HEK293 (cell line): ENCODE data around the gene IKZF1.

Experiments
- CTCF ChIP-seq: fragments of 450-650 bp; formaldehyde crosslinking; IDR thresholded peaks from 2 replicates; pipeline ENCODE4 v1.5.1; 2016; ENCODE audit warnings: missing biosample characterization, missing genetic modification characterization
- HOXC10 ChIP-seq: sonication (generic); formaldehyde crosslinking; IDR thresholded peaks from 2 replicates; pipeline ENCODE4 v1.8.1; 2023; ENCODE audit warnings: mild to moderate bottlenecking, missing genetic modification reagents
- ZBTB26 ChIP-seq: fragments of 450-650 bp; formaldehyde crosslinking; optimal IDR thresholded peaks from 2 replicates; pipeline ENCODE3; 2016; ENCODE audit warnings: missing biosample characterization, mild to moderate bottlenecking, missing genetic modification characterization
- ZBTB49 ChIP-seq: fragments of 450-650 bp; formaldehyde crosslinking; IDR thresholded peaks from 2 replicates; pipeline ENCODE4 v1.5.1; 2016; ENCODE audit warnings: missing biosample characterization, missing genetic modification characterization, low read depth
- ZNF138 ChIP-seq: fragments of 450-650 bp; formaldehyde crosslinking; IDR thresholded peaks from 2 replicates; pipeline ENCODE4 v1.5.1; 2016; ENCODE audit warnings: missing biosample characterization, missing genetic modification characterization, borderline replicate concordance
- ZNF274 ChIP-seq, 2 experiments: fragments of 200-500 bp in 1 of 2; fragments of 450-650 bp in 1 of 2; sonication (Bioruptor generic) in 1 of 2; formaldehyde crosslinking in 1 of 2; IDR thresholded peaks; 2 replicates each; pipeline versions ENCODE4 v1.5.1 to v1.6.1; 2014 to 2016; ENCODE audit warnings: borderline replicate concordance in 1 of 2, inconsistent platforms in 1 of 2, low read length in 1 of 2, missing biosample characterization in 1 of 2, missing genetic modification characterization in 1 of 2
- ZNF324 ChIP-seq: fragments of 450-650 bp; formaldehyde crosslinking; IDR thresholded peaks from 2 replicates; pipeline ENCODE4 v1.5.1; 2016; ENCODE audit warnings: missing biosample characterization, missing genetic modification characterization
- ZNF426 ChIP-seq: fragments of 450-650 bp; formaldehyde crosslinking; IDR thresholded peaks from 2 replicates; pipeline ENCODE4 v1.5.1; 2017; ENCODE audit warnings: missing biosample characterization, missing genetic modification characterization, mild to moderate bottlenecking, inconsistent platforms, moderate library complexity
- ZNF530 ChIP-seq: fragments of 450-650 bp; formaldehyde crosslinking; IDR thresholded peaks from 2 replicates; pipeline ENCODE4 v1.5.1; 2016; ENCODE audit warnings: low read depth, missing biosample characterization, missing genetic modification characterization
- ZNF558 ChIP-seq: fragments of 450-650 bp; formaldehyde crosslinking; IDR thresholded peaks from 2 replicates; pipeline ENCODE4 v1.5.1; 2016; ENCODE audit warnings: missing biosample characterization, missing genetic modification characterization

GRCh38 chr7:50413561-50413960 is 109.0 kb downstream of the IKZF1 start:
- TF ChIP-seq ZNF324 (tag by site-specific recombination), result no peak
- no peak for TF ChIP-seq ZNF426 (tag by site-specific recombination)
- TF ChIP-seq ZNF558 (tag by site-specific recombination), result no peak
- no peak for TF ChIP-seq ZNF274 (IDR thresholded peaks at IDR 0.05; ENCODE audit: low read length)
- no peak for TF ChIP-seq ZNF274 (tag by site-specific recombination; IDR thresholded peaks at IDR 0.05; ENCODE audit: borderline replicate concordance)
- TF ChIP-seq CTCF (tag by site-specific recombination), result no peak
- no peak for TF ChIP-seq ZNF530 (tag by site-specific recombination)
- TF ChIP-seq ZBTB49 (tag by site-specific recombination), result no peak
- no peak for TF ChIP-seq ZNF138 (tag by site-specific recombination)
- no peak for TF ChIP-seq ZBTB26
- no peak for TF ChIP-seq HOXC10 (CRISPR knock-in tag)
